H9 (cell line): ENCODE results near the gene NAPB. TPM values are rescaled to one million over a fixed set of nuclear protein-coding genes. Genes with fewer than 3 reads are reported as not detected.

Source experiments
- DNase-seq: peaks from one replicate; pipeline ENCODE4 v3.0.0-alpha.2; 2017
- H2AFZ ChIP-seq: one replicate; pipeline ENCODE4 v1.6.1; 2013; ENCODE audit warnings: mild to moderate bottlenecking, low read length, control low read depth, moderate library complexity
- H2AK5ac ChIP-seq: 2 replicates; pipeline ENCODE4 v1.6.1; 2013; ENCODE audit warnings: low read length, control low read depth, mixed read lengths; ENCODE audit not compliant: insufficient read length
- H2BK120ac ChIP-seq: one replicate; pipeline ENCODE4 v1.6.1; 2013; ENCODE audit warnings: low read depth, mild to moderate bottlenecking, low read length, control low read depth, inconsistent platforms; ENCODE audit not compliant: poor library complexity, severe bottlenecking
- H2BK12ac ChIP-seq: 2 replicates; pipeline ENCODE4 v1.6.1; 2013; ENCODE audit warnings: low read length, control low read depth, mixed read lengths, low read depth; ENCODE audit not compliant: insufficient read length
- H2BK15ac ChIP-seq: 2 replicates; pipeline ENCODE4 v1.6.1; 2013; ENCODE audit warnings: low read depth, low read length, control low read depth
- H2BK20ac ChIP-seq: one replicate; pipeline ENCODE4 v1.6.1; 2013; ENCODE audit warnings: low read depth, mild to moderate bottlenecking, low read length, control low read depth, inconsistent platforms; ENCODE audit not compliant: poor library complexity, severe bottlenecking
- H2BK5ac ChIP-seq: 2 replicates; pipeline ENCODE4 v1.6.1; 2013; ENCODE audit warnings: low read length, control low read depth, mixed read lengths; ENCODE audit not compliant: insufficient read length
- H3K14ac ChIP-seq: 2 replicates; pipeline ENCODE4 v1.6.1; 2013; ENCODE audit warnings: low read length, control low read depth; ENCODE audit not compliant: insufficient read depth
- H3K18ac ChIP-seq: 2 replicates; pipeline ENCODE4 v1.6.1; 2013; ENCODE audit warnings: low read depth, mild to moderate bottlenecking, mixed read lengths, low read length, control low read depth; ENCODE audit not compliant: insufficient read length
- H3K23ac ChIP-seq: 2 replicates; pipeline ENCODE4 v1.6.1; 2013; ENCODE audit warnings: low read length, control low read depth, mixed read lengths, low read depth; ENCODE audit not compliant: insufficient read length
- H3K23me2 ChIP-seq: 2 replicates; pipeline ENCODE4 v1.6.1; 2013; ENCODE audit warnings: low read depth, mild to moderate bottlenecking, mixed read lengths, low read length, control low read depth; ENCODE audit not compliant: insufficient read length, poor library complexity, severe bottlenecking
- H3K27ac ChIP-seq: 2 replicates; pipeline ENCODE4 v1.5.1; 2013; ENCODE audit warnings: low read length, control low read depth, mixed read lengths, low read depth; ENCODE audit not compliant: insufficient read length
- H3K27me3 ChIP-seq: 2 replicates; pipeline ENCODE4 v1.6.1; 2013; ENCODE audit warnings: low read length, control low read depth, inconsistent platforms; ENCODE audit not compliant: insufficient read depth
- H3K4ac ChIP-seq: 2 replicates; pipeline ENCODE4 v1.6.1; 2013; ENCODE audit warnings: low read depth, mild to moderate bottlenecking, control low read depth, inconsistent platforms, low read length, moderate library complexity
- H3K4me1 ChIP-seq: 2 replicates; pipeline ENCODE4 v1.6.1; 2013; ENCODE audit warnings: low read length, control low read depth, inconsistent platforms; ENCODE audit not compliant: insufficient read depth
- H3K4me2 ChIP-seq: 2 replicates; pipeline ENCODE4 v1.6.1; 2013; ENCODE audit warnings: low read length, control low read depth, mixed read lengths; ENCODE audit not compliant: insufficient read length, insufficient read depth
- H3K56ac ChIP-seq: 2 replicates; pipeline ENCODE4 v1.6.1; 2013; ENCODE audit warnings: low read depth, mild to moderate bottlenecking, mixed read lengths, low read length, control low read depth; ENCODE audit not compliant: insufficient read length
- H3K79me1 ChIP-seq: 2 replicates; pipeline ENCODE4 v1.6.1; 2013; ENCODE audit warnings: low read depth, mild to moderate bottlenecking, moderate library complexity, low read length, control low read depth, inconsistent platforms; ENCODE audit not compliant: insufficient read depth, poor library complexity, severe bottlenecking
- H3K79me2 ChIP-seq: 2 replicates; pipeline ENCODE4 v1.6.1; 2013; ENCODE audit warnings: low read length, control low read depth, inconsistent platforms; ENCODE audit not compliant: insufficient read depth
- H3K9ac ChIP-seq: 2 replicates; pipeline ENCODE4 v1.6.1; 2013; ENCODE audit warnings: low read length, control low read depth, mixed read lengths; ENCODE audit not compliant: insufficient read length; ENCODE audit errors: extremely low read depth
- H3K9me3 ChIP-seq: one replicate; pipeline ENCODE4 v1.6.1; 2013; ENCODE audit warnings: low read depth, low read length, inconsistent platforms; ENCODE audit not compliant: control insufficient read depth
- H3T11ph ChIP-seq: one replicate; pipeline ENCODE4 v1.6.1; 2013; ENCODE audit warnings: mild to moderate bottlenecking, low read length, control low read depth, inconsistent platforms
- H4K20me1 ChIP-seq: one replicate; pipeline ENCODE4 v1.6.1; 2013; ENCODE audit not compliant: control insufficient read depth, insufficient read length, insufficient read depth
- H4K5ac ChIP-seq: 2 replicates; pipeline ENCODE4 v1.6.1; 2013; ENCODE audit warnings: low read depth, mild to moderate bottlenecking, mixed read lengths, low read length, control low read depth; ENCODE audit not compliant: insufficient read length
- H4K8ac ChIP-seq: replicated peaks from 2 replicates; pipeline ENCODE4 v1.6.1; 2013; ENCODE audit warnings: low read length, control low read depth, mixed read lengths, low read depth; ENCODE audit not compliant: insufficient read length
- H4K91ac ChIP-seq: 2 replicates; pipeline ENCODE4 v1.6.1; 2013; ENCODE audit warnings: low read depth, mild to moderate bottlenecking, moderate library complexity, mixed read lengths, low read length, control low read depth; ENCODE audit not compliant: insufficient read length
- H3K27ac Mint-ChIP-seq, 3 experiments: 2 replicates in 2 of 3; 3 replicates in 1 of 3; pipeline ENCODE4 v1.8.0; 2020 to 2021; ENCODE audit warnings: mixed read lengths in 3 of 3, mild to moderate bottlenecking in 1 of 3, moderate library complexity in 1 of 3
- H3K27me3 Mint-ChIP-seq: 2 replicates; pipeline ENCODE4 v1.8.0; 2021; ENCODE audit warnings: low read depth, mild to moderate bottlenecking, moderate library complexity, mixed read lengths
- H3K36me3 Mint-ChIP-seq, 3 experiments: 2 replicates in 2 of 3; 3 replicates in 1 of 3; pipeline ENCODE4 v1.8.0; 2020 to 2021; ENCODE audit warnings: low read depth in 3 of 3, mixed read lengths in 3 of 3; ENCODE audit not compliant: insufficient read depth in 1 of 3
- H3K4me1 Mint-ChIP-seq, 2 experiments: 2 replicates each; pipeline ENCODE4 v1.8.0; 2020; ENCODE audit warnings: mixed read lengths in 2 of 2
- H3K4me3 Mint-ChIP-seq, 2 experiments: 2 replicates in 1 of 2; 3 replicates in 1 of 2; pipeline ENCODE4 v1.8.0; 2020 to 2021; ENCODE audit warnings: mild to moderate bottlenecking in 2 of 2, mixed read lengths in 2 of 2, moderate library complexity in 1 of 2
- H3K9me3 Mint-ChIP-seq, 2 experiments: 2 replicates in 1 of 2; 3 replicates in 1 of 2; pipeline ENCODE4 v1.8.0; 2020; ENCODE audit warnings: mild to moderate bottlenecking in 2 of 2, mixed read lengths in 2 of 2, moderate library complexity in 1 of 2
- WGBS: extraction: QIAGEN DNeasy Blood & Tissue Kit; methylation state at CpG from one replicate; pipeline ENCODE4 v1.1.7; 2013; ENCODE audit warnings: missing lambda C conversion rate, low lambda C conversion rate, mixed read lengths; ENCODE audit not compliant: insufficient read length; ENCODE audit errors: extremely low coverage; 5-methylcytosine and 5-hydroxymethylcytosine counted together
- total RNA-seq: library from RNA; stranded (reverse); gene quantifications from 2 replicates; pipeline ENCODE4 v1.2.1, GENCODE V29; 2021
- TF ChIP-seq, protein P1 (sequence below): fragments of 200-600 bp; sonication (generic); conservative IDR thresholded peaks from 3 replicates; pipeline ENCODE4 v1.8.0; 2021; ENCODE audit warnings: antibody characterized with exemption, mild to moderate bottlenecking

The NAPB gene
- total RNA-seq, 1 experiment from 2014 or later: 10.4 TPM

DNA sequence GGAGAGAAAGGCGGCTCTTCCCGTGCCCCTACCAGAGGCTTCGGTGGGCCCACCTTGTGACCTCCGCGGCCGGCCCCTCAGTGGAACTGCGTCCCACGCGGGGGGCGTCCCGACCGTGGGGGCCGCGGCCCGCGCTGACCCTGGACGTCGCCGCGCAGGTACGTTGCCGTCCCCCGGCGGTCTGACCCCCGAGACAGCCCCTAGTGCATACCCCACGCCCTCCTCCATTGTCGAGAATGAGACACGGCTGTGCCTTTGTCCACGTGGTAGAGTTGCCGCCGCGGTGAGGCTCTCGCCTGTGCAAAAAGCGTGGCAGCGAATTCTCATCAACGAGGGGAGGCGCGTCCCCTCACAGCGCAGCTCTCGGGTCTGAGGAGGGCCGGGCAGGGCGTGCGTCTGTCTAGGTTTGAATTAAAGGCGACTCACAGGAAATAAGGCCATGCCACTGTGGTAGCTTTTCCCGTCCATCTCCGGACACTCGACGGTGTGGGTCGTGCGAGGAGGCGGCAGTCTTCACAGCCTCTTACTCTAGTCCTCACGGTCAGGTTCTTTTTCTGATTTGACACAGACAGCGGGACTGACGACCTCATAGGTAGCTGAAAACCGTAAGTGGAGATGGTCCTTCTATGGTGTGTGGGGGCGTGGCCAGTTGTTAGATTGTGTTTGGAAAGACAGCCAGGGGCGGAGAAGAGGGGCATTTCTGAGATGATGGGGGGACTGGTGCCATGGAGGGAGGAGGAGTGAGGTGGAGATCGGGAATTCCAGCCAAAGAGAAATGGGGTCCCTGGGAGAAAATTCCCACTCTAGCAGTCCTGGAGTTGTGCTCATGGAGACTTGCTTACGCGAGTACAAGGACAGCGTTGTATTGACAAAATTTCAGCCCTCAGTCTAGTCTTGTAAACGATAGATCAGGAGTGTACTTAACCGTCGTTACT is 70.1 kb downstream of the NAPB start:
- peaks cover 12% of the 10 kb centered on the region for H3K23me2 ChIP-seq
- H3K14ac ChIP-seq: no peak overlapping the region
- no peak overlapping the region for H4K91ac ChIP-seq
- Mint-ChIP-seq H3K4me1 (peaks cover 22 to 29% of the 10 kb centered on the region in 2 experiments), H3K4me3 (peak overlapping the region; percentile 71 to 96), H3K36me3 (peaks cover 5 to 16% (median 9%) of the 10 kb centered on the region in 3 experiments; a peak in 6 of 7 replicates), H3K9me3 (no peaks in the 10 kb centered on the region; a peak in 1 of 5 replicates), H3K27ac (peak overlapping the region in 2 of 3 experiments; percentile 11 to 59; a peak in 2 of 7 replicates), H3K27me3 (no peaks in the 10 kb centered on the region)
- H2AFZ ChIP-seq: no peak overlapping the region
- H3K79me1 ChIP-seq: no peaks in the 10 kb centered on the region
- no peak overlapping the region for H3K56ac ChIP-seq
- whole genome bisulfite sequencing: no CpG with 5 or more reads among the region's 64 CpGs
- no peak overlapping the region for H2BK12ac ChIP-seq
- no peak overlapping the region for H2BK120ac ChIP-seq
- no peak overlapping the region for H3T11ph ChIP-seq
- H3K18ac ChIP-seq: no peak overlapping the region
- no peak overlapping the region for H2BK5ac ChIP-seq
- no peak overlapping the region for H3K4ac ChIP-seq
- H3K4me2 ChIP-seq: peak overlapping the region; percentile 78
- peaks cover 2% of the 10 kb centered on the region; the same call in 1 of the 2 replicates for H3K4me1 ChIP-seq
- TF ChIP-seq, protein P1, sequence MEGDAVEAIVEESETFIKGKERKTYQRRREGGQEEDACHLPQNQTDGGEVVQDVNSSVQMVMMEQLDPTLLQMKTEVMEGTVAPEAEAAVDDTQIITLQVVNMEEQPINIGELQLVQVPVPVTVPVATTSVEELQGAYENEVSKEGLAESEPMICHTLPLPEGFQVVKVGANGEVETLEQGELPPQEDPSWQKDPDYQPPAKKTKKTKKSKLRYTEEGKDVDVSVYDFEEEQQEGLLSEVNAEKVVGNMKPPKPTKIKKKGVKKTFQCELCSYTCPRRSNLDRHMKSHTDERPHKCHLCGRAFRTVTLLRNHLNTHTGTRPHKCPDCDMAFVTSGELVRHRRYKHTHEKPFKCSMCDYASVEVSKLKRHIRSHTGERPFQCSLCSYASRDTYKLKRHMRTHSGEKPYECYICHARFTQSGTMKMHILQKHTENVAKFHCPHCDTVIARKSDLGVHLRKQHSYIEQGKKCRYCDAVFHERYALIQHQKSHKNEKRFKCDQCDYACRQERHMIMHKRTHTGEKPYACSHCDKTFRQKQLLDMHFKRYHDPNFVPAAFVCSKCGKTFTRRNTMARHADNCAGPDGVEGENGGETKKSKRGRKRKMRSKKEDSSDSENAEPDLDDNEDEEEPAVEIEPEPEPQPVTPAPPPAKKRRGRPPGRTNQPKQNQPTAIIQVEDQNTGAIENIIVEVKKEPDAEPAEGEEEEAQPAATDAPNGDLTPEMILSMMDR: no peak
- peak overlapping the region; percentile 12 for H3K9ac ChIP-seq
- H2BK15ac ChIP-seq: no peak overlapping the region
- no peak overlapping the region for H3K27ac ChIP-seq
- H4K20me1 ChIP-seq: no peaks in the 10 kb centered on the region
- no peak overlapping the region for H4K8ac ChIP-seq
- H2BK20ac ChIP-seq: no peak overlapping the region
- no peaks in the 10 kb centered on the region for H3K9me3 ChIP-seq
- H3K27me3 ChIP-seq: no peaks in the 10 kb centered on the region
- DNase-seq: peak; percentile 65
- H4K5ac ChIP-seq: no peak overlapping the region
- H2AK5ac ChIP-seq: no peak overlapping the region
- H3K79me2 ChIP-seq: peaks cover 12% of the 10 kb centered on the region
- no peak overlapping the region for H3K23ac ChIP-seq
